ENCODE results near the gene CPNE7.

- TF ChIP-seq EZH2 (IDR thresholded peaks at IDR 0.05; ENCODE audit: borderline replicate concordance) (no peak), CTCF (IDR thresholded peaks at IDR 0.05; ENCODE audit: poor library complexity) (no peak), EZH2phosphoT487 (IDR thresholded peaks at IDR 0.05; ENCODE audit: low read depth, severe bottlenecking, unreplicated experiment) (no peak)
Observed at GRCh38 chr16:89573826-89574680, 1.5 kb upstream of the CPNE7 start.
